Measurements from ENCODE around the gene GPR132.

Gene GPR132

GRCh38 chr14:105094193-105094907, 29.1 kb upstream of the GPR132 start:
- Histone ChIP-seq H3K27me3 (ENCODE audit: insufficient read depth, poor library complexity, severe bottlenecking) (peaks cover 24% of the 10 kb centered on the region), H3K27ac (replicated peaks) (no peak overlapping the region), H3K4me3 (replicated peaks; ENCODE audit: insufficient read depth, low read length) (no peak overlapping the region)
- DNase-seq (ENCODE audit: low read depth in 1 of 2, low spot score in 1 of 2): no peak
- TF ChIP-seq GABPA (IDR thresholded peaks at IDR 0.05; ENCODE audit: low read depth) (no peak), CTCF (IDR thresholded peaks at IDR 0.05; ENCODE audit: insufficient read depth, low read length) (no peak), POLR2AphosphoS5 (IDR thresholded peaks at IDR 0.05; ENCODE audit: low read depth) (no peak), SPI1 (IDR thresholded peaks at IDR 0.05; ENCODE audit: borderline replicate concordance, low read depth) (no peak), REST (IDR thresholded peaks at IDR 0.05; ENCODE audit: insufficient replicate concordance, low read depth) (no peak)

DNA sequence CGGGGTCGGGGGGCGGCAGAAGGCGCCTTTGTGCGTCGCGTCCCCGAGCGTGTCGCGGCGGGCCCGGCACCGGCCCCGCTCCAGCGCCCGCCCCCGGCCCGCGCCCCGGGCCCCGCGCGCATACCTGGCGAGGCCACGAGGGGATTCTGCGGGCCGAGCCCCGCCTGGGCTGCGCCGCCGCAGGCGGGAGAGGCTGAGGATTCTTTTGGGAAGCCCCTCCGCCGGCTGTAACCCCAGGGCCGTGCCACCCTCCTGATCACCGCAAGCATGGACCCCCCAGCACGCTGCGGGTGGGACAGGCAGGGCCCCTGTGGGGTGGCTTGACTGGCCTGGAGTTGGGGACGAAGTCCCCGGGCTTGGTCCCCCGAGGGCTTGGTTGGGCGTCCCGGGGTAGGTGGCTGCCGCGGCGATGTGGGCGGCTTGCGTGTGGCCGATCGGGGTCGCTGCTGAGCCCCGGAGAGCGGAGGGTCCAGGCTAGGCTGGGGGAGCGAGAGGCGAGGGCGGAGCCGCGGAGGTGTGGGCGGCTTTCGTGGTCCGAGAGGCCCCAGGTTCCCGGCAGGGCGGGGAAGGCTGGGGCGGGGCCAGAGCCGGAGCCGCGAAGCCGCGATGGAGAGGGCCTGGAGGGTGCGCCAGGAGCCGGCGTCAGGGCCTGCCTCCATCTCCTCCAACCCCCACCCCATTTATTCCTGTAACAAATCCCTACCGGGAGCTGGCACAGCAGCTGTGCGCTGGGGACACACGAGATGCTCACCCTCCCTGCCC, 28.4 kb upstream of the GPR132 start:
- H3K27me3 ChIP-seq (ENCODE audit: insufficient read depth, poor library complexity, severe bottlenecking): peaks cover 25% of the 10 kb centered on the region
- TF ChIP-seq CTCF (IDR thresholded peaks at IDR 0.05; ENCODE audit: insufficient read depth, low read length) (peak; percentile 2), REST (IDR thresholded peaks at IDR 0.05; ENCODE audit: insufficient replicate concordance, low read depth) (no peak)
- H3K27ac ChIP-seq (replicated peaks): no peak overlapping the region
- peak overlapping the region; percentile 37 for H3K4me3 ChIP-seq (replicated peaks; ENCODE audit: insufficient read depth, low read length)
- DNase-seq (ENCODE audit: low read depth in 1 of 2, low spot score in 1 of 2): peak in 1 of 2 experiments; percentile 35

GRCh38 chr14:105093038-105093430, 27.8 kb upstream of the GPR132 start:
- Histone ChIP-seq H3K4me3 (replicated peaks; ENCODE audit: insufficient read depth, low read length) (peak overlapping the region; percentile 19), H3K27ac (replicated peaks) (no peak overlapping the region), H3K27me3 (ENCODE audit: insufficient read depth, poor library complexity, severe bottlenecking) (peaks cover 31% of the 10 kb centered on the region)
- TF ChIP-seq GABPA (IDR thresholded peaks at IDR 0.05; ENCODE audit: low read depth) (no peak), POLR2AphosphoS5 (IDR thresholded peaks at IDR 0.05; ENCODE audit: low read depth) (no peak), REST (IDR thresholded peaks at IDR 0.05; ENCODE audit: insufficient replicate concordance, low read depth) (no peak)
- DNase-seq (ENCODE audit: low read depth in 1 of 2, low spot score in 1 of 2): no peak

All from HL-60 (cell line).